Measurements from ENCODE around the gene TMEM87A. TPM values are rescaled to one million over a fixed set of nuclear protein-coding genes. Genes with fewer than 3 reads are reported as not detected.

The TMEM87A gene, protein sequence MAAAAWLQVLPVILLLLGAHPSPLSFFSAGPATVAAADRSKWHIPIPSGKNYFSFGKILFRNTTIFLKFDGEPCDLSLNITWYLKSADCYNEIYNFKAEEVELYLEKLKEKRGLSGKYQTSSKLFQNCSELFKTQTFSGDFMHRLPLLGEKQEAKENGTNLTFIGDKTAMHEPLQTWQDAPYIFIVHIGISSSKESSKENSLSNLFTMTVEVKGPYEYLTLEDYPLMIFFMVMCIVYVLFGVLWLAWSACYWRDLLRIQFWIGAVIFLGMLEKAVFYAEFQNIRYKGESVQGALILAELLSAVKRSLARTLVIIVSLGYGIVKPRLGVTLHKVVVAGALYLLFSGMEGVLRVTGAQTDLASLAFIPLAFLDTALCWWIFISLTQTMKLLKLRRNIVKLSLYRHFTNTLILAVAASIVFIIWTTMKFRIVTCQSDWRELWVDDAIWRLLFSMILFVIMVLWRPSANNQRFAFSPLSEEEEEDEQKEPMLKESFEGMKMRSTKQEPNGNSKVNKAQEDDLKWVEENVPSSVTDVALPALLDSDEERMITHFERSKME
- total RNA-seq = 61.5 and 64.3 TPM in 2 replicates

DNA sequence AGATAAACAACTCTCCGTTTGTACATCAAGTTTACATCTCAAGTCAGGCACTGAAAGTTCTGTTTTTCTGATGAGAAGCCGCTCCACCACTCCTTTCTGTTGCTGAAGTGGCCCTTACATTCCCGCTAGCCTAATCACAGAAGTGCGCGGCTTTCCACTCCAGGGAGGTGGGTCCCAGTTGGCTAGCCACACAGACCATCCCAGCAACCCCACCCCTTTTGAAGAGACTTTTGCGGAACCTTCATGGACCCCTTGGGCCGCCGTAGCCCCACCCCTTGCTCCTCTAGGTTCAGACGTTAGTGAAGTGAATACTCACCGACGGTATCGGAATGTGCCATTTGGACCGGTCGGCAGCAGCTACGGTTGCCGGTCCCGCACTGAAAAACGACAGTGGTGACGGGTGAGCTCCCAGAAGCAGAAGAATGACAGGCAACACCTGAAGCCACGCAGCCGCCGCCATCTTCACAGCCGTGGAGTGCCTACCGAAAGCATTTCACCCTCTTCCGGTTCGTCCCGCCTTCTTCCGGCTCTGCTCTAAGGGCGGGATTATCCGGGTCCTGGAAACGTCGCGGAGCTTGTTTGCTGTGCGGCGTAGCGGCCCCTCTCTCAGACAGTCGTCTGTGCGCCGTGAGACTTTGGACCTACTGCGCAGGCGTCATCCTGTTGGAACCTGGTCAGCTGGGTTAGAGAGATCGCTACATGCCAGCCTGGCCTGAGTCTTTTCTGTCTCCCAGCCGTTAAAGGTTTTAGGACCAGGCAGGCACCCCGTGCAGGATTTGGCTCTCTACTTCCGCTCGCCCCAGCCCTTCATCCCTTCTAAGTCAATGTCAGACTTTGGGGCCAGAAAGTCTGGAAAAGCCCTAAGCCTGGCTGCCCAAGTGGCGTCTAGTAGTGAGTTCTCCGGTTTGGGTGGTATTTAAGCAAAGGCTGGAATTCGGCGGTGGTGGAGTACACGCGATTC is at the start of gene TMEM87A, which contains the start of gene GANC:
TMEM87A (minus strand) TSS at position 495 of the 961 bp plus-strand sequence; CDS start at position 460, 35 bp downstream.
GANC (plus strand) TSS at position 263 of the 961 bp plus-strand sequence. CDS start 1,281 bp downstream, outside the sequence.

DNA sequence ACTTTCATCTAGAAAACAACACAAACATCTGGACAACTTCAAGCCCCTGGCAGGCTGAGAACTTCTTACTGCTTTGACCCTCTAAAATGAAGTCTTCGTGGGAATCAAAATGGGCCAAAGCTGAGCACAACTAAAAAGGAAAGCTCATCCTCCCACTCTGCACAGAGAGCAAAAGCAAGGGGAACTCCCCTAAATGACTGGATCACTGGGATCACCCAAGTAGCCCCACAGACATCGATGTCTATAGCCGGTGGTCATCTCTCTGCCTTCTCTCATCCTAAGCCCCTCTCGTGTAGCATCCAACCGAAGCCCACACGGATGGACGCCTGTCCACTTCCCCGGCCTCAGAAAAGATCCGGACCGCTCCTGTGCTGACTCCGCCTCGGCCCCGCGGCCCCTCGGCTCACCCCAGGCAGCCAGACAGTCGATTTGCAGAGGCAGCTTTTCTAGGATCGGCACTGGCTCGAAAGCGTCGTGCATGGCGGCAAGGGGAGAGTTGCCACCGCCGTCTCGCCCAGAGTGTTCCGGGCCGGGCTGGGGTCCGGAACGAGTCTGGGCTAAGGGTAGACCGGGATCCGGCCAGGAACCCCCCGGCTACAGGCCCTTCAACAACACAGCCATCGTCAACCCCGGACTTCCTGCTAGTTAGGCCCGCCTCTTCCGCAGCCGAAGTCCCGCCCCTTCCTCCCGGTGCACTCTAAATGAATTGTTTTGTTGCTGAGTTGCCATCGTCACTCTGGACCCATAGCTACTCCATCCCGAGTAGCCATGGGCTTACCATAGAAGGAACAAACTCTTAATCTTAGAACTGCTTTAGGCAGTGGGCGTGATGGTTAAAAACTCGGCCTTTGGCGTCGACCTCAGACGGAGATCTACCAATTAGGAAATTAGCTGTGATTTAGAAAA is 65.3 kb downstream of the TMEM87A start, which contains the start of gene VPS39:
VPS39 (minus strand) TSS at position 631 of the 906 bp plus-strand sequence; CDS start at position 480, 151 bp downstream.

Other genes starting within 250 kb of the TMEM87A start
- not detected in 2 replicates for gene PLA2G4D, start 178.9 kb downstream of the TMEM87A start, total RNA-seq
- gene PLA2G4F, start 116.8 kb downstream of the TMEM87A start, total RNA-seq = not detected in 2 replicates
- gene VPS39, start 65.1 kb downstream of the TMEM87A start, total RNA-seq = 30.8 and 40.0 TPM in 2 replicates
- 14.0 and 14.4 TPM in 2 replicates for gene GANC, start 232 bp downstream of the TMEM87A start, total RNA-seq
- gene CAPN3, start 86.1 kb upstream of the TMEM87A start, total RNA-seq = 0.65 and 0.69 TPM in 2 replicates
- 30.0 and 37.9 TPM in 2 replicates for gene ZNF106, start 217.7 kb upstream of the TMEM87A start, total RNA-seq
- 186 and 197 TPM in 2 replicates for gene SNAP23, start 222.2 kb upstream of the TMEM87A start, total RNA-seq

Measured in dermis lymphatic vessel endothelial cell (primary cell).